MM.1S (cell line): Measurements from ENCODE around the gene EMC6.

Source experiments
- DNase-seq: peaks from one replicate; pipeline ENCODE4 v3.0.0-alpha.2; 2015
- H2AFZ ChIP-seq: fragments of 300-600 bp; sonication (generic); 2 replicates; pipeline ENCODE4 v1.6.0; 2016; ENCODE audit warnings: antibody characterized with exemption, low read length
- H3F3A ChIP-seq: fragments of 300-600 bp; sonication (generic); 2 replicates; pipeline ENCODE4 v1.6.1; 2016; ENCODE audit warnings: mild to moderate bottlenecking, antibody characterized with exemption, low read length, moderate library complexity, mixed read lengths; ENCODE audit not compliant: insufficient read depth
- H3K27ac ChIP-seq: fragments of 300-600 bp; sonication (generic); 2 replicates; pipeline ENCODE4 v1.5.1; 2016; ENCODE audit warnings: mild to moderate bottlenecking, low read length
- H3K27me3 ChIP-seq: fragments of 300-600 bp; sonication (generic); replicated peaks from 2 replicates; pipeline ENCODE4 v1.6.0; 2016; ENCODE audit warnings: low read length; ENCODE audit not compliant: insufficient read depth
- H3K36me3 ChIP-seq: fragments of 300-600 bp; sonication (generic); replicated peaks from 2 replicates; pipeline ENCODE4 v1.6.1; 2016; ENCODE audit warnings: mild to moderate bottlenecking, low read length, mixed read lengths; ENCODE audit not compliant: insufficient read depth
- H3K4me1 ChIP-seq: fragments of 300-600 bp; sonication (generic); 2 replicates; pipeline ENCODE4 v1.6.1; 2016; ENCODE audit warnings: low read length, mixed read lengths
- H3K4me2 ChIP-seq: fragments of 300-600 bp; sonication (generic); 2 replicates; pipeline ENCODE4 v1.6.0; 2016; ENCODE audit warnings: low read depth, low read length
- H3K4me3 ChIP-seq: fragments of 300-600 bp; sonication (generic); 2 replicates; pipeline ENCODE4 v1.5.1; 2016; ENCODE audit warnings: low read length, mixed read lengths
- H3K79me2 ChIP-seq: fragments of 300-600 bp; sonication (generic); 2 replicates; pipeline ENCODE4 v1.6.1; 2016; ENCODE audit warnings: mixed run types, low read length, mixed read lengths
- H3K9ac ChIP-seq: fragments of 300-600 bp; sonication (generic); 2 replicates; pipeline ENCODE4 v1.6.1; 2016; ENCODE audit warnings: low read length, mixed read lengths
- H3K9me2 ChIP-seq: fragments of 300-600 bp; sonication (generic); replicated peaks from 2 replicates; pipeline ENCODE4 v1.6.1; 2016; ENCODE audit warnings: mild to moderate bottlenecking, low read length, mixed read lengths; ENCODE audit not compliant: insufficient read depth
- H3K9me3 ChIP-seq: fragments of 300-600 bp; sonication (generic); replicated peaks from 2 replicates; pipeline ENCODE4 v1.6.1; 2016; ENCODE audit warnings: mild to moderate bottlenecking, low read length, mixed read lengths; ENCODE audit not compliant: insufficient read depth
- H4K20me1 ChIP-seq: fragments of 300-600 bp; sonication (generic); 2 replicates; pipeline ENCODE4 v1.6.1; 2016; ENCODE audit warnings: mild to moderate bottlenecking, low read length, moderate library complexity, mixed read lengths; ENCODE audit not compliant: insufficient read depth
- CTCF ChIP-seq: fragments of 300-600 bp; sonication (generic); IDR thresholded peaks from 2 replicates; pipeline ENCODE4 v1.5.1; 2016; ENCODE audit warnings: antibody characterized with exemption, low read length, mixed read lengths
- EZH2 ChIP-seq: fragments of 300-600 bp; sonication (generic); optimal IDR thresholded peaks from 2 replicates; pipeline ENCODE3; 2017; ENCODE audit warnings: low read depth, mild to moderate bottlenecking, antibody characterized with exemption, low read length, mixed read lengths
- EZH2phosphoT487 ChIP-seq: fragments of 300-600 bp; sonication (generic); IDR thresholded peaks from 2 replicates; pipeline ENCODE4 v1.6.1; 2018; ENCODE audit warnings: antibody characterized with exemption, low read length

Gene EMC6

GRCh38 chr17:3647251-3647650 is 21.4 kb upstream of the EMC6 start:
- no peak for DNase-seq
- Histone ChIP-seq H3K4me3 (no peak overlapping the region), H2AFZ (no peak overlapping the region), H3K9ac (no peak overlapping the region), H3K9me3 (no peaks in the 10 kb centered on the region), H3K36me3 (no peaks in the 10 kb centered on the region), H3K27me3 (no peaks in the 10 kb centered on the region), H3K9me2 (no peaks in the 10 kb centered on the region), H3K27ac (no peak overlapping the region), H4K20me1 (no peaks in the 10 kb centered on the region), H3F3A (no peaks in the 10 kb centered on the region), H3K4me2 (no peak overlapping the region), H3K4me1 (no peaks in the 10 kb centered on the region), H3K79me2 (no peaks in the 10 kb centered on the region)
- TF ChIP-seq EZH2phosphoT487 (no peak), EZH2 (no peak), CTCF (no peak)

- H3K27ac ChIP-seq: no peak overlapping the region
- H2AFZ ChIP-seq: no peak overlapping the region
- H3F3A ChIP-seq: no peaks in the 10 kb centered on the region
- no peaks in the 10 kb centered on the region for H3K36me3 ChIP-seq
- no peaks in the 10 kb centered on the region for H3K79me2 ChIP-seq
- peak; percentile 41 for TF ChIP-seq CTCF
- TF ChIP-seq EZH2: no peak
- H3K9me2 ChIP-seq: no peaks in the 10 kb centered on the region
- DNase-seq: peak; percentile 34
- no peaks in the 10 kb centered on the region for H3K27me3 ChIP-seq
- H3K4me1 ChIP-seq: no peaks in the 10 kb centered on the region
- H4K20me1 ChIP-seq: no peaks in the 10 kb centered on the region
- no peak overlapping the region for H3K4me2 ChIP-seq
- H3K9ac ChIP-seq: no peak overlapping the region
- H3K4me3 ChIP-seq: no peak overlapping the region
- no peaks in the 10 kb centered on the region for H3K9me3 ChIP-seq
Measured at GRCh38 chr17:3647769-3648555, 20.6 kb upstream of the EMC6 start.

GRCh38 chr17:3655766-3656165 is 12.8 kb upstream of the EMC6 start:
- no peaks in the 10 kb centered on the region for H3K9me2 ChIP-seq
- H3K27ac ChIP-seq: no peak overlapping the region
- peak; percentile 0 for DNase-seq
- H3F3A ChIP-seq: no peaks in the 10 kb centered on the region
- no peak overlapping the region for H3K4me2 ChIP-seq
- H3K9ac ChIP-seq: no peak overlapping the region
- no peaks in the 10 kb centered on the region for H3K27me3 ChIP-seq
- no peaks in the 10 kb centered on the region for H4K20me1 ChIP-seq
- no peak overlapping the region for H2AFZ ChIP-seq
- no peak overlapping the region for H3K4me3 ChIP-seq
- TF ChIP-seq EZH2: no peak
- no peaks in the 10 kb centered on the region for H3K4me1 ChIP-seq
- H3K9me3 ChIP-seq: no peaks in the 10 kb centered on the region
- H3K79me2 ChIP-seq: no peaks in the 10 kb centered on the region
- H3K36me3 ChIP-seq: no peaks in the 10 kb centered on the region

GRCh38 chr17:3656353-3656752 is 12.3 kb upstream of the EMC6 start:
- H3K27ac ChIP-seq: no peak overlapping the region
- TF ChIP-seq CTCF (no peak), EZH2phosphoT487 (no peak), EZH2 (no peak)
- H3K9ac ChIP-seq: no peak overlapping the region

More at GRCh38 chr17:3656353-3656752, 12.3 kb upstream of the EMC6 start:
- Histone ChIP-seq H3K4me1 (no peaks in the 10 kb centered on the region), H3K79me2 (no peaks in the 10 kb centered on the region), H2AFZ (no peak overlapping the region), H4K20me1 (no peaks in the 10 kb centered on the region), H3F3A (no peaks in the 10 kb centered on the region), H3K27me3 (no peaks in the 10 kb centered on the region), H3K9me3 (no peaks in the 10 kb centered on the region), H3K4me3 (no peak overlapping the region), H3K9me2 (no peaks in the 10 kb centered on the region), H3K4me2 (no peak overlapping the region), H3K36me3 (no peaks in the 10 kb centered on the region)
- DNase-seq: peak; percentile 2
